SU-DHL-6 (cell line): ENCODE results near the gene CCK.

ENCODE experiments used
- CTCF ChIP-seq: fragments of 200-600 bp; sonication (generic); IDR thresholded peaks from one replicate; pipeline ENCODE4 v1.5.1; 2017; ENCODE audit warnings: antibody characterized with exemption, mild to moderate bottlenecking, low read length, moderate library complexity; ENCODE audit not compliant: insufficient read depth, poor library complexity, severe bottlenecking
- EZH2phosphoT487 ChIP-seq: fragments of 200-600 bp; sonication (generic), shearing (Covaris generic); conservative IDR thresholded peaks from 2 replicates; pipeline ENCODE4 v1.6.1; 2018; ENCODE audit warnings: mild to moderate bottlenecking, antibody characterized with exemption, low read length, moderate library complexity, mixed read lengths

- TF ChIP-seq CTCF = no peak
- TF ChIP-seq EZH2phosphoT487 = no peak
These were observed 51.3 kb downstream of the CCK start for GRCh38 chr3:42214565-42215283.
